Measurements from ENCODE around the gene GATA2. TPM values are rescaled to one million over a fixed set of nuclear protein-coding genes. Genes with fewer than 3 reads are reported as not detected.

GATA2 gene
- total and polyA plus RNA-seq, 2 of the 8 experiments (the other 6 are each of a cell fraction or from before 2014, with no cell fraction given) = 0.03 to 0.30 TPM

- no peak for DNase-seq (ENCODE audit: low read depth in 1 of 2, low spot score in 2 of 2)
- H4K8ac ChIP-seq (ENCODE audit: extremely low read depth, insufficient read depth, low read length) = no peak overlapping the region
- H4K20me1 ChIP-seq (replicated peaks in 1 of 2; ENCODE audit: control insufficient read depth in 1 of 2, insufficient read depth in 2 of 2, low read length in 2 of 2) = peaks cover 0 to 6% of the 10 kb centered on the region in 2 experiments
- H2BK5ac ChIP-seq (ENCODE audit: low read depth, low read length) = peak overlapping the region; percentile 52; the same call in 1 of the 2 replicates
- H2BK120ac ChIP-seq (replicated peaks; ENCODE audit: low read depth, low read length) = no peak overlapping the region
- no peak overlapping the region for H3K27ac ChIP-seq (ENCODE audit: low read depth, low read length)
- H3K9me3 ChIP-seq (ENCODE audit: insufficient read depth in 2 of 2, low read depth in 1 of 2, low read length in 1 of 2) = no peaks in the 10 kb centered on the region
- H4K91ac ChIP-seq (replicated peaks; ENCODE audit: insufficient read length, low read length) = peak overlapping the region; percentile 83
- H3K4me2 ChIP-seq (ENCODE audit: insufficient read depth in 1 of 2, low read depth in 2 of 2, low read length in 2 of 2) = no peak overlapping the region
- H2AK5ac ChIP-seq (ENCODE audit: low read depth, low read length) = peak overlapping the region; percentile 34; the same call in 1 of the 2 replicates
- H3K79me2 ChIP-seq (ENCODE audit: control insufficient read depth in 1 of 2, insufficient read depth in 2 of 2, low read length in 2 of 2) = no peaks in the 10 kb centered on the region
- TF ChIP-seq EGR1 (IDR thresholded peaks at IDR 0.05; ENCODE audit: borderline replicate concordance, low read depth, low read length) = no peak
- no peak for TF ChIP-seq HDAC2 (IDR thresholded peaks at IDR 0.05; ENCODE audit: borderline replicate concordance in 1 of 2, low read depth in 2 of 2, low read length in 2 of 2)
- no peak for TF ChIP-seq ZNF274 (IDR thresholded peaks at IDR 0.05; ENCODE audit: borderline replicate concordance, extremely low read depth, low read length)
- TF ChIP-seq CEBPB (IDR thresholded peaks at IDR 0.05; ENCODE audit: low read depth, low read length) = no peak
- TF ChIP-seq PHF8 (conservative IDR thresholded peaks at IDR 0.05; ENCODE audit: low read depth, low read length) = no peak
- TF ChIP-seq CHD1 (IDR thresholded peaks at IDR 0.05; ENCODE audit: low read depth, low read length) = no peak
- no peak overlapping the region for H3K18ac ChIP-seq (ENCODE audit: extremely low read depth, low read length)
- H3K56ac ChIP-seq (replicated peaks; ENCODE audit: insufficient read length, low read depth, low read length) = no peak overlapping the region
- H3K23ac ChIP-seq (ENCODE audit: insufficient read length) = no peak overlapping the region
- no peak overlapping the region for H2BK20ac ChIP-seq (ENCODE audit: low read length)
- H3K27me3 ChIP-seq (replicated peaks in 1 of 4; ENCODE audit: control insufficient read depth in 3 of 4, extremely low read depth in 1 of 4, insufficient read depth in 3 of 4, low read length in 3 of 4) = peaks cover 6 to 37% (median 28%) of the 10 kb centered on the region in 4 experiments
- H3K36me3 ChIP-seq (ENCODE audit: control insufficient read depth in 2 of 4, insufficient read depth in 4 of 4, low read length in 3 of 4) = no peaks in the 10 kb centered on the region
- H2AFZ ChIP-seq (ENCODE audit: low read length) = no peak overlapping the region
- peak overlapping the region; percentile 83; the same call in 1 of the 2 replicates for H2BK15ac ChIP-seq (ENCODE audit: low read length)
- peaks cover 9% of the 10 kb centered on the region; the same call in 1 of the 2 replicates for H3K23me2 ChIP-seq (ENCODE audit: low read depth, low read length)
- H3K14ac ChIP-seq (ENCODE audit: insufficient read length) = no peak overlapping the region
- no peak overlapping the region for H3K4me3 ChIP-seq (ENCODE audit: extremely low read depth in 1 of 4, insufficient read depth in 2 of 4, low read depth in 3 of 4, low read length in 4 of 4)
- no peak overlapping the region for H4K5ac ChIP-seq (ENCODE audit: insufficient read length, low read depth, low read length)
- H3K9ac ChIP-seq (replicated peaks in 1 of 4; ENCODE audit: extremely low read depth in 1 of 4, low read depth in 3 of 4, low read length in 3 of 4) = no peak overlapping the region
- peaks cover 6 to 34% (median 26%) of the 10 kb centered on the region in 4 experiments for H3K4me1 ChIP-seq (replicated peaks in 1 of 4; ENCODE audit: control insufficient read depth in 3 of 4, insufficient read depth in 4 of 4, low read length in 3 of 4)
- no peak overlapping the region for H3K4ac ChIP-seq (replicated peaks; ENCODE audit: insufficient read length, low read depth, low read length)
- no peaks in the 10 kb centered on the region for H3K79me1 ChIP-seq (ENCODE audit: low read depth, low read length)
- FAIRE-seq = no peak
- WGBS, 2 experiments (ENCODE audit: extremely low coverage in 1 of 2, insufficient coverage in 1 of 2, insufficient read length in 1 of 2, insufficient replicate concordance in 2 of 2, low coverage in 1 of 2, low lambda C conversion rate in 2 of 2, missing lambda C conversion rate in 1 of 2) = 92% methylated on average over 5 of the region's 5 CpGs; no CpG with 5 or more reads in 1 of the 2 experiments
- POLR2A ChIA-PET (ENCODE audit: partially characterized antibody) = interaction anchor here (0.6 to 1.1 kb wide), 2 partner anchors 13 to 317 kb away, joined by 3 to 4 read pairs; no protein-coding TSS in a partner anchor
- CTCF ChIA-PET (ENCODE audit: partially characterized antibody) = interaction anchor here (0.6 to 12.6 kb wide), 11 partner anchors 10 to 262 kb away, joined by 3 to 144 read pairs (median 4); partner anchors contain the start of gene DNAJB8
- peak overlapping the region; percentile 92; the same call in 1 of the 2 replicates for H2BK12ac ChIP-seq (ENCODE audit: low read depth, low read length)
These were observed 57.4 kb downstream of the GATA2 start for GRCh38 chr3:128435561-128435960.
